GM06990 (cell line): ENCODE measurements around the gene ADARB2.

Experiments
- DNase-seq: peaks from one replicate; pipeline ENCODE4 v3.0.0-alpha.2; 2011; ENCODE audit not compliant: insufficient read length; ENCODE audit errors: extremely low read depth
- H3K27me3 ChIP-seq: replicated peaks from 2 replicates; pipeline ENCODE4 v1.6.0; 2011; ENCODE audit warnings: low read length; ENCODE audit not compliant: control insufficient read depth, insufficient read depth
- H3K36me3 ChIP-seq: 2 replicates; pipeline ENCODE4 v1.5.1; 2011; ENCODE audit warnings: low read length; ENCODE audit not compliant: control insufficient read depth, insufficient read depth
- H3K4me3 ChIP-seq: replicated peaks from 2 replicates; pipeline ENCODE4 v1.5.1; 2011; ENCODE audit warnings: low read depth, mild to moderate bottlenecking, control low read depth, low read length
- TF ChIP-seq, protein P1 (sequence below): IDR thresholded peaks from 2 replicates; pipeline ENCODE4 v1.5.1; 2011; ENCODE audit warnings: low read length, control low read depth, mild to moderate bottlenecking, inconsistent platforms; ENCODE audit not compliant: insufficient read depth, poor library complexity, severe bottlenecking

Gene ADARB2

DNA sequence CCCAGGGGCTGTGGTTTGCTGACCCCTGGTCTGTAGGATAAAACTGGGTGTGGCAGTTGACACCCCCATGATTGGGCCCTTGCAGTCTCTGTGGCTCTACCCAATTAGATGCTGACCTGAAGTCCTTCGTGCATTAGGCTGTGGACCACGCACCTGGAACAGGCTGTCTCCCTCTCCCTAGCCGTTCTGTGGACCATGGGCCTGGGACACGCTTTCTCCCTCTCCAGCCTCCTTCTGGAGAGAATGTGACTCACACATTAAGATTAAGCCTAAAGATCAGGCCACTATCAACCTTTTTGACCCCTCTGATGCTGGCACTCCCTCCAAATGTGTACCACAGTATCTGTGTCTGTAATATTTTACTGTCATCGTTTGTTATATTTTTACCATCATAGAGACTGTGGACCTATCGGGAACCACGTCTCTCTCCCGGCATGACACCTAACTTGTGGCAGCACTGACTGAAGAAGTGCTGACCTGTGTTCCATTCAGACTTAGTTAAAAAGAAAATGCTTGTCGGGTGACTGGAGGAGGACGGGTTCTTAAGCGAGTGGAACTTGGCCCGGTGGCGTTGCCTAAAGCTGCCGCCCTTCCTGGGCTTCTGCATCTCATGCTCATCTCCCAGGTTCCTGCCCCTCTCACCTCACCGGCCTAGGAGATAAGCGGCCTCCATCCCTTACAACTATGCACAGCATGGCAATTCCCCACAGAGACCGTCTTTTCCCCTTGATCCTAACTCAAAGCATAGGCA is 588.3 kb downstream of the ADARB2 start:
- H3K36me3 ChIP-seq: no peaks in the 10 kb centered on the region
- H3K4me3 ChIP-seq: no peak overlapping the region
- H3K27me3 ChIP-seq: peaks cover 3% of the 10 kb centered on the region
- TF ChIP-seq, protein P1, sequence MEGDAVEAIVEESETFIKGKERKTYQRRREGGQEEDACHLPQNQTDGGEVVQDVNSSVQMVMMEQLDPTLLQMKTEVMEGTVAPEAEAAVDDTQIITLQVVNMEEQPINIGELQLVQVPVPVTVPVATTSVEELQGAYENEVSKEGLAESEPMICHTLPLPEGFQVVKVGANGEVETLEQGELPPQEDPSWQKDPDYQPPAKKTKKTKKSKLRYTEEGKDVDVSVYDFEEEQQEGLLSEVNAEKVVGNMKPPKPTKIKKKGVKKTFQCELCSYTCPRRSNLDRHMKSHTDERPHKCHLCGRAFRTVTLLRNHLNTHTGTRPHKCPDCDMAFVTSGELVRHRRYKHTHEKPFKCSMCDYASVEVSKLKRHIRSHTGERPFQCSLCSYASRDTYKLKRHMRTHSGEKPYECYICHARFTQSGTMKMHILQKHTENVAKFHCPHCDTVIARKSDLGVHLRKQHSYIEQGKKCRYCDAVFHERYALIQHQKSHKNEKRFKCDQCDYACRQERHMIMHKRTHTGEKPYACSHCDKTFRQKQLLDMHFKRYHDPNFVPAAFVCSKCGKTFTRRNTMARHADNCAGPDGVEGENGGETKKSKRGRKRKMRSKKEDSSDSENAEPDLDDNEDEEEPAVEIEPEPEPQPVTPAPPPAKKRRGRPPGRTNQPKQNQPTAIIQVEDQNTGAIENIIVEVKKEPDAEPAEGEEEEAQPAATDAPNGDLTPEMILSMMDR: no peak
- no peak for DNase-seq

GRCh38 chr10:1147810-1148209 is 589.5 kb downstream of the ADARB2 start:
- no peak for DNase-seq
- TF ChIP-seq, protein P1: no peak
- Histone ChIP-seq H3K36me3 (no peaks in the 10 kb centered on the region), H3K4me3 (no peak overlapping the region), H3K27me3 (peaks cover 3% of the 10 kb centered on the region)

DNA sequence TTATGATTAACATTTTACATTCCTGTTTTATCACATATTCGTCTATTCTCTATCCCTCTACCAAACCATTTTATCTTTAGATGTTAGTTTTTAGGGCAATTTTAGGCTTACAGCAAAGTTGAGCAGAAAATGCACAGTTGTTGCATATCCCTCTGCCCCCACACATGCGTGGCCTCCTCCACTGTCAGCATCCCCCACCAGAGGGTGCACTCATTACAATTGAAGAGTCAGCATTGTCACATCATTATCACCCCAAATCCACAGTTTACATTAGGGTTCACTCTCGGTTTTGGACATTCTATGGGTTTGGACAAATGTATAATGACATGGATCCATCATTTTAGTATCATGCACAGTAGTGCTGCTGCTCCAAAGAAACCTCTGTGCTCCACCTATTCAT is 594.7 kb downstream of the ADARB2 start:
- H3K4me3 ChIP-seq: no peak overlapping the region
- no peak for DNase-seq

GRCh38 chr10:1141701-1142100 is 595.6 kb downstream of the ADARB2 start:
- no peaks in the 10 kb centered on the region for H3K27me3 ChIP-seq
- DNase-seq: no peak
- H3K36me3 ChIP-seq: no peaks in the 10 kb centered on the region
- H3K4me3 ChIP-seq: no peak overlapping the region
- TF ChIP-seq, protein P1: no peak

More for the DNA sequence above, 594.7 kb downstream of the ADARB2 start:
- Histone ChIP-seq H3K36me3 (no peaks in the 10 kb centered on the region), H3K27me3 (no peaks in the 10 kb centered on the region)
- TF ChIP-seq, protein P1: peak; percentile 64

- TF ChIP-seq, protein P1: no peak
- Histone ChIP-seq H3K27me3 (no peaks in the 10 kb centered on the region), H3K4me3 (no peak overlapping the region), H3K36me3 (no peaks in the 10 kb centered on the region)
- no peak for DNase-seq
Observed at GRCh38 chr10:1141261-1141660, 596.1 kb downstream of the ADARB2 start.
